ENCODE results near the gene FOSL2.
A peak's percentile ranks its signal among the peaks of the same experiment; 100 is the strongest.

FOSL2 gene

DNA sequence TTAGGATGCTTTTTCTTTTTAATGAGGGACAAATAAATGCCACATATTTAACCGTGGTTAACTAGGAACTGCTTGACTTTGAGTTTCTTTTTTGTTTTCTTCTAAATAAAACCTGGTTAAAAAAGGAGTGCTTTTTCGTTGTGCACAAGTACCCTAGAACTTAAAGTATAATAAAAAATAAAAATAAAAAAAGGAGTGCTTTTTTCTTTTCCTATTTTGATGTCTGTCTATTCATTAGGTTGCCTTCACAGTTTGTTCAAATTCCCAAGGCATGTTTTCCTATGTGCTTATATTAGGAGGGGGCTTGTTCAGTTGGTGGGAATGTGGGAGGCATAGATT lies 4.4 kb downstream of the FOSL2 start:
- no peak for DNase-seq

DNA sequence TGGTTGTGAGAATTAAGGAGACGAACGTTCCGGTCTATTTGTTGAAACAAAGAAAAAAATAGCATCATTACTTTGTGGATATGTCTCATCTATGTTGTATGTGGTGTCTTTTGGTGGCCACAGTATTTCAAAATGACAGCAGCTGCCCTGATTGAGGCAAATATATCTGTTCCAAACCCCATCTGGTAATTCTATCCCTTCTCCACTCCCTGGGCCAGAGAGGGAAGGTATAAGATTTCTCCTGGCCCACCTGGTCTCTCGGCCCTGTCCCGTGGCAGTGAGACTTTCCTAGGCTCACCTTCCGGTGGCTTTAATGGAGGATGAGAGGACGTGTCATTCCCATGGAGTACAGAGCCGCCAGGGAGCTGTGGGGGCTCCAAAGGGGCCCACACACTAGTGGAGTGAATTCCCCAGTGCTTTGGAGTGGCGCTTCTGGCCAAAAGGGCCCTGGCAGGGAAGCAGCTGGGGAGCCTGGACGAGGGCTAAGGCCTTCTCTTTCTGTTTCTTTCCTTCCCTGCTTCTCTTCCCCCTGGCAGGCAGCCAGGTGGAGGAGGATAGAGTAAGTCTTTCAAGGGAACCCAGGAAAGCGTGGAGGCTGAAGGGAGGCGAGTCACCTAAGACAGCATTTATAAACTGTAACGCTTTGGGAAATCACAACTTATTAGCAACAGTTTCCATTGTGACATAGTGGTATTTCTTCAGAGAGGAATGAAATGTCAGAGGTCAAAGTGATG lies 5.6 kb downstream of the FOSL2 start:
- DNase-seq: no peak

- DNase-seq: no peak
Measured at GRCh38 chr2:28399289-28399688, 6.6 kb downstream of the FOSL2 start.

DNA sequence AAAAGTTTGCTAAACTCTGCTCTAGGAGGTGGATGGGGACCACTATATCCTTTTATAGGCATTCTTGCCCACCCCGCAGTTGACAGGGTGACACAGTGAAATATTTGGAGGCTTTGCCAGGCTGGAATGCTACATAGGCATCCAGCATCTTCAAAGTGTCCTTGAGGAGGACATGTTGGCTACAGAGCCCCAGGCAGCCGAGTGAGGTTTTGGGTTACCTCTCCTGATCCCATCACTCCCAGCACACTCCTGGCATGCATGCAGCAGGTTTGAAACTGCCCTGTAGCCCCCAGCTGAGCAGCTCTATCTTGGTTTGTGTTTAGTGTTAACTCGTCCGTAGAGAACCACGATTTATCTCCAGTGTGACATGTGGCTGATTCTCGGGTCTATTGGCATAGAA lies 7.3 kb downstream of the FOSL2 start:
- DNase-seq: no peak

DNA sequence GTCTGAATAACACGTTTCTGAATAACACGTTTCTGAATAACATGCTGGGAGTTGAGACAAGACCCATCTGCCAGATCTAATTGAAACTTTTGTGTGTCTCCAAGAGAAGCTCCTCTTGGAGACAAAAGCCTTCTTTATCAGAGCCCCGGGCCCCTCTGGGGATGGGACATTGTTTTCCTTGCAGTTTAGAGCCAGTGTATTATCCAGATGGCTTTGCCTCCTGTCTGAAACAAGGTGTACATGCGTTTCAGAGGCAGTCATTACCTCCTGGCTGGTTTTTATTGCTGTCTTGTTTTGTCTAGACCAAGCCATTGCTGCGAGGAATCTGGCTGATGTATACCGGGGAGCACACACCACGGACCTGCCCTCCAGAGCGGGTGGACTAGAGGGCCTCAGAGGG lies 7.8 kb downstream of the FOSL2 start:
- DNase-seq: no peak

- DNase-seq: no peak
Measured at GRCh38 chr2:28400921-28401320, 8.3 kb downstream of the FOSL2 start.

- DNase-seq: no peak
Measured at GRCh38 chr2:28401411-28401810, 8.8 kb downstream of the FOSL2 start.

GRCh38 chr2:28401948-28402550 lies 9.4 kb downstream of the FOSL2 start:
- DNase-seq: no peak

DNA sequence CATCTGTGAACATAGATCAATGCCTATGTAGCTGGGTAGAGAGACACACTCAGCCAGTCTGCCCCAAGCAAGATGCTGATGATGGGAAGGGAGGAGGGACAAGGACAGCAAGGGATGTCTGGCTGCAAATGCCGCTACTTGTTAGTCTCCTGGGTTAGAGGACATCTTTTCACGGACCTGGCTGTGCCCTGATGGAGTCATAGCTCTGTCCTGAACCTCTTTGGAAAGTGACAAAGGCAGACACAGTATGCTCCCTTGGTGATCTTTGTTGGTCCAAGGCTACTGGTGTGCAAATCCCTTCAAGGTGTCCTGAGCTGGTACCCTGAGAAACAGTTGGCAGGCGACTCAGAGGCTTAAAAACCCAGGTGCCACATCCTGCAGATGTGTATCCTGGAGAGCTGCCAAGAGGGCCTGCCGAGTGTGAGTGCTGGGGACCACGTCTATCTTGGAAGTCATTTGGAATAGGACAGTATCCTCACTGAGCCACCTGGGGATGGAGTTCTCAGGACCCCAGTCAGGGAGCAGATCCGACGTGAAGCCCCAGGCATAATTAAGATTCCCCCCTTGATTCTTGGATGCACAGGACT lies 10.8 kb downstream of the FOSL2 start:
- peak; percentile 60 for DNase-seq

DNA sequence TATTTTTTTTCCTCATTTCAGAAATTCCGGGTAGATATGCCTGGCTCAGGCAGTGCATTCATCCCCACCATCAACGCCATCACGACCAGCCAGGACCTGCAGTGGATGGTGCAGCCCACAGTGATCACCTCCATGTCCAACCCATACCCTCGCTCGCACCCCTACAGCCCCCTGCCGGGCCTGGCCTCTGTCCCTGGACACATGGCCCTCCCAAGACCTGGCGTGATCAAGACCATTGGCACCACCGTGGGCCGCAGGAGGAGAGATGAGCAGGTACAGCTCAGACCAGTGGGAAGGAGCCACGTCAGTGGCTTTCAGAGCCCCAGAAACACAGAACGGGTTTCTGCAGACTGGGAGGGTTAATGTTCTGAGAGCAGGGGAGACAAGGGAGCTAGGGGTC lies 11.4 kb downstream of the FOSL2 start:
- no peak for DNase-seq

- no peak for DNase-seq
Measured at GRCh38 chr2:28405537-28405936, 12.9 kb downstream of the FOSL2 start.

- no peak for DNase-seq
Measured at GRCh38 chr2:28406276-28407096, 13.8 kb downstream of the FOSL2 start.

GRCh38 chr2:28407131-28407975 lies 14.7 kb downstream of the FOSL2 start:
- DNase-seq: no peak

GRCh38 chr2:28407976-28408690 lies 15.5 kb downstream of the FOSL2 start:
- DNase-seq: no peak

DNA sequence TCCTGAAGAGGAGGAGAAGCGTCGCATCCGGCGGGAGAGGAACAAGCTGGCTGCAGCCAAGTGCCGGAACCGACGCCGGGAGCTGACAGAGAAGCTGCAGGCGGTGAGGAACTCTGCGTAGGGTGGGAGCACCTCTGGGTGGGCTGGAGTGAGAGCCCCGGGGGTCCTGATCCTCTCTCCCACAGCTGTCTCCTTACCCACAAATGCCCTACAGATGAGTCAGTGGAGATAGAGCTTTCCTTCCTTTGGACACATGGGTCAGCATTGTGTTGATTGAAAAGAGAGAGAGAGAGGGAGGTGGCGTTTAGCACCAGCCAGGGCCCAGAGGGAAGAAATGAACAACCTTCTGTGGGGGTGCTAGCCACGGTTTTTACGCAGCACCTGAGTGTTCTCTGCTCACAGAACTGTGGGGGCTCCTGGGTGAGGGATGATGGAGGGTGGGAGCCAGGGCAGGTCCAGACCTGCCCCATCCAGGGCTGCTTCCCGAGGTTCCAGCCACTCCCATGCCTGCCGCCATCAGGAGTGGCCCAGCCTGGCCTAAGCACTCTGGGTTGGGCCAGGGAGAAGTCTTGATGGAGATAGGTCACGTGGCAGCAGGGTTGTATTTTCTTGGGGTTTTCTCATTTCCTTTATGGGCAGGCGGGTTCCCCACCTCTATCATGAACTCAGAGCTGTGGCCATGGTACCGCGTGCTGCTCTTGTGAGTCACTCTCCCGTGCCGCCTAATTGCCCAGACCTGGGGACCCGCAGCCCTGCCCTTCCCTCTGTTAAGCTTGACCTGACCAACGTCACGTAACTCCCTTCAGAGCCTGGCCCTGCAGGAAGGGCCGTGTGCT lies 16.3 kb downstream of the FOSL2 start:
- no peak for DNase-seq

- DNase-seq: no peak
Measured at GRCh38 chr2:28411166-28411755, 18.6 kb downstream of the FOSL2 start.

GRCh38 chr2:28411956-28412609 lies 19.4 kb downstream of the FOSL2 start:
- no peak for DNase-seq

DNA sequence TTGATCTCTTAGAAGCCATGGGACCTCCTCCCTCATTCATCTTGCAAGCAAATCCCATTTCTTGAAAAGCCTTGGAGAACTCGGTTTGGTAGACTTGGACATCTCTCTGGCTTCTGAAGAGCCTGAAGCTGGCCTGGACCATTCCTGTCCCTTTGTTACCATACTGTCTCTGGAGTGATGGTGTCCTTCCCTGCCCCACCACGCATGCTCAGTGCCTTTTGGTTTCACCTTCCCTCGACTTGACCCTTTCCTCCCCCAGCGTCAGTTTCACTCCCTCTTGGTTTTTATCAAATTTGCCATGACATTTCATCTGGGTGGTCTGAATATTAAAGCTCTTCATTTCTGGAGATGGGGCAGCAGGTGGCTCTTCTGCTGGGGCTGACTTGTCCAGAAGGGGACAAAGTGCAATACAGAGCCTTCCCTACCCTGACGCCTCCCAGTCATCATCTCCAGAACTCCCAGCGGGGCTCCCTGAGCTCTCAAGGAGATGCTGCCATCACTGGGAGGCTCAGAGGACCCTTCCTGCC lies 20.0 kb downstream of the FOSL2 start:
- DNase-seq: no peak

- peak; percentile 22 for DNase-seq
Measured at GRCh38 chr2:28413152-28413898, 20.7 kb downstream of the FOSL2 start.
